HepG2 (cell line): ENCODE data around the gene ARHGEF7. TPM values are rescaled to one million over a fixed set of nuclear protein-coding genes. Genes with fewer than 3 reads are reported as not detected.

Source experiments
- ATAC-seq: fragments of 200-7000 bp; cut with Tn5 transposase; 3 replicates; pipeline ENCODE4 v1.9.1; 2020; ENCODE audit warnings: mild to moderate bottlenecking, moderate library complexity
- BruUV-seq: library from RNA; stranded (reverse); fragments of 400-500 nt; replicated peaks from 2 replicates; lab custom pipeline; 2021; lab: Mats Ljungman, UMichigan
- CTCF ChIA-PET: fragments of 300-600 bp; formaldehyde crosslinking; extraction: SDS; loops from one replicate; lab custom pipeline; 2021; ENCODE audit warnings: low total read pairs, inconsistent platforms, low intra/inter-chr PET ratio; lab: Yijun Ruan, JAX
- POLR2A ChIA-PET: fragments of 350-600 bp; sonication (Branson Sonifier 250); formaldehyde crosslinking; loops from one replicate; lab custom pipeline; 2020; ENCODE audit warnings: antibody characterized with exemption, inconsistent platforms; lab: Yijun Ruan, JAX
- DNase-seq: peaks from one replicate; pipeline ENCODE4 v3.0.0-alpha.2; 2015; ENCODE audit warnings: low spot score
- FAIRE-seq: peaks from 3 replicates; lab custom pipeline; 2011; peaks lifted over from hg19 to GRCh38; lab: Jason Lieb, UNC
- H2AFZ ChIP-seq: one replicate; pipeline ENCODE4 v1.6.1; 2011; ENCODE audit warnings: low read length, inconsistent platforms
- H3K27ac ChIP-seq: fragments of 300-600 bp; 3 replicates; pipeline ENCODE4 v1.8.0; 2011; ENCODE audit warnings: mixed run types, mild to moderate bottlenecking, mixed read lengths, low read length, inconsistent platforms; ENCODE audit not compliant: insufficient read depth; ENCODE audit errors: extremely low read length
- H3K27me3 ChIP-seq, 2 experiments: fragments of 200-600 bp in 1 of 2; 2 replicates in 1 of 2; 3 replicates in 1 of 2; pipeline versions ENCODE4 v1.6.0 to v1.8.0; 2011; ENCODE audit warnings: low read length in 2 of 2, mild to moderate bottlenecking in 2 of 2, moderate library complexity in 2 of 2, inconsistent platforms in 1 of 2; ENCODE audit not compliant: insufficient read depth in 2 of 2, control insufficient read depth in 1 of 2
- H3K36me3 ChIP-seq, 2 experiments: fragments of 200-600 bp in 1 of 2; replicated peaks in 1 of 2; 2 replicates in 1 of 2; 3 replicates in 1 of 2; pipeline versions ENCODE4 v1.5.1 to v1.8.0; 2011; ENCODE audit warnings: low read length in 2 of 2, inconsistent platforms in 1 of 2; ENCODE audit not compliant: insufficient read depth in 2 of 2, control insufficient read depth in 1 of 2
- H3K4me1 ChIP-seq: 2 replicates; pipeline ENCODE4 v1.5.1; 2012; ENCODE audit warnings: low read length, inconsistent platforms; ENCODE audit not compliant: insufficient read depth
- H3K4me2 ChIP-seq: 2 replicates; pipeline ENCODE4 v1.6.0; 2011; ENCODE audit warnings: low read depth, low read length, inconsistent platforms
- H3K4me3 ChIP-seq, 3 experiments: fragments of 200-600 bp in 1 of 3; sonication (generic), shearing (Covaris generic) in 1 of 3; replicated peaks in 1 of 3; 2 replicates each; pipeline ENCODE4 v1.5.1; 2011 to 2016; ENCODE audit warnings: low read length in 3 of 3, inconsistent platforms in 2 of 3, low read depth in 2 of 3, mild to moderate bottlenecking in 2 of 3, control low read depth in 1 of 3, mixed read lengths in 1 of 3; ENCODE audit not compliant: insufficient read depth in 1 of 3
- H3K79me2 ChIP-seq: one replicate; pipeline ENCODE4 v1.6.1; 2011; ENCODE audit warnings: low read length, inconsistent platforms; ENCODE audit not compliant: insufficient read depth
- H3K9ac ChIP-seq: 2 replicates; pipeline ENCODE4 v1.6.0; 2011; ENCODE audit warnings: mild to moderate bottlenecking, low read depth, low read length, inconsistent platforms; ENCODE audit not compliant: insufficient read depth
- H3K9me3 ChIP-seq: 2 replicates; pipeline ENCODE4 v1.5.1; 2012; ENCODE audit warnings: mild to moderate bottlenecking, low read length
- H4K20me1 ChIP-seq: 2 replicates; pipeline ENCODE4 v1.6.0; 2011; ENCODE audit warnings: inconsistent platforms, mild to moderate bottlenecking, low read length, moderate library complexity; ENCODE audit not compliant: insufficient read depth
- FIP1L1 ChIP-seq: fragments of 200-400 bp; formaldehyde crosslinking; IDR thresholded peaks from 2 replicates; pipeline ENCODE4 v1.6.1; 2018; ENCODE audit warnings: low read depth, mild to moderate bottlenecking, low read length, moderate library complexity, borderline replicate concordance; ENCODE audit not compliant: insufficient read depth
- IRX3 ChIP-seq: sonication (generic); formaldehyde crosslinking; IDR thresholded peaks from 2 replicates; pipeline ENCODE4 v1.8.1; 2023; ENCODE audit warnings: mild to moderate bottlenecking, low read depth, missing genetic modification reagents, borderline replicate concordance
- MED8 ChIP-seq: sonication (generic); formaldehyde crosslinking; IDR thresholded peaks from 2 replicates; pipeline ENCODE4 v1.8.1; 2023; ENCODE audit warnings: mild to moderate bottlenecking, missing genetic modification reagents; ENCODE audit not compliant: insufficient replicate concordance
- NFIC ChIP-seq: IDR thresholded peaks from 2 replicates; pipeline ENCODE4 v1.6.1; 2012; ENCODE audit warnings: mild to moderate bottlenecking, low read length, inconsistent platforms
- PAWR ChIP-seq: sonication (generic); formaldehyde crosslinking; IDR thresholded peaks from 2 replicates; pipeline ENCODE4 v1.4.0; 2020; ENCODE audit warnings: missing genetic modification reagents, mild to moderate bottlenecking, borderline replicate concordance
- RBM39 ChIP-seq: fragments of 200-400 bp; formaldehyde crosslinking; IDR thresholded peaks from one replicate; pipeline ENCODE4 v1.6.1; 2018; ENCODE audit warnings: antibody characterized with exemption, mild to moderate bottlenecking, low read depth, low read length; ENCODE audit not compliant: poor library complexity, severe bottlenecking
- SP2 ChIP-seq: sonication (generic); formaldehyde crosslinking; IDR thresholded peaks from 2 replicates; pipeline ENCODE4 v1.5.1; 2020; ENCODE audit warnings: mild to moderate bottlenecking, missing genetic modification reagents
- ZNF33A ChIP-seq: sonication (generic); formaldehyde crosslinking; IDR thresholded peaks from 2 replicates; pipeline ENCODE4 v1.5.1; 2020; ENCODE audit warnings: missing genetic modification reagents, mild to moderate bottlenecking, moderate library complexity, borderline replicate concordance
- ZNF766 ChIP-seq: sonication (generic); formaldehyde crosslinking; IDR thresholded peaks from 2 replicates; pipeline ENCODE4 v1.5.0; 2020; ENCODE audit warnings: missing genetic modification reagents, borderline replicate concordance
- ZNF788 ChIP-seq: sonication (generic); formaldehyde crosslinking; IDR thresholded peaks from 2 replicates; pipeline ENCODE4 v1.5.0; 2020; ENCODE audit warnings: mild to moderate bottlenecking, missing genetic modification reagents, borderline replicate concordance
- WGBS: methylation state at CpG from one replicate; pipeline ENCODE4 v1.1.6; 2017; ENCODE audit warnings: low lambda C conversion rate; 5-methylcytosine and 5-hydroxymethylcytosine counted together
- in situ Hi-C: cut with HindIII; loops from 2 replicates; pipeline ENCODE4 v1.10.0; 2017; ENCODE audit warnings: low pct_unique_long_range_greater_than_20kb; ENCODE audit not compliant: extremely low pct_ligation_motif_present
- intact Hi-C: fragments of 100-400 bp; cut with micrococcal nuclease; formaldehyde crosslinking; loops from one replicate; pipeline ENCODE4 v1.10.0; 2022; ENCODE audit not compliant: unreplicated experiment
- polyA plus RNA-seq, 8 experiments: library from polyadenylated mRNA; depleted of rRNA in 3 of 8; stranded (reverse) in 7 of 8; unstranded in 1 of 8; fragments of >200 nt; fragmentation: Illumina TruSeq in 4 of 8; extraction: Trizol in 4 of 8; gene quantifications; 2 replicates each; pipeline versions ENCODE4 v1.2.1 to v1.2.3, GENCODE V29; 2011 to 2016; ENCODE audit warnings: low read depth in 4 of 8, missing spikeins in 1 of 8, mixed read lengths in 1 of 8; ENCODE audit not compliant: insufficient read depth in 1 of 8
- total RNA-seq, 5 experiments: library from RNA; depleted of rRNA; stranded (reverse); fragments of >200 nt; fragmentation: Illumina TruSeq; extraction: Trizol; gene quantifications; 2 replicates each; pipeline ENCODE4 v1.2.3, GENCODE V29; 2016; ENCODE audit warnings: low read depth in 1 of 5

Gene ARHGEF7
- total and polyA plus RNA-seq, 2 of the 13 experiments (the other 11 are each of a cell fraction or from before 2014, with no cell fraction given) = 15.7 to 22.3 TPM

DNA sequence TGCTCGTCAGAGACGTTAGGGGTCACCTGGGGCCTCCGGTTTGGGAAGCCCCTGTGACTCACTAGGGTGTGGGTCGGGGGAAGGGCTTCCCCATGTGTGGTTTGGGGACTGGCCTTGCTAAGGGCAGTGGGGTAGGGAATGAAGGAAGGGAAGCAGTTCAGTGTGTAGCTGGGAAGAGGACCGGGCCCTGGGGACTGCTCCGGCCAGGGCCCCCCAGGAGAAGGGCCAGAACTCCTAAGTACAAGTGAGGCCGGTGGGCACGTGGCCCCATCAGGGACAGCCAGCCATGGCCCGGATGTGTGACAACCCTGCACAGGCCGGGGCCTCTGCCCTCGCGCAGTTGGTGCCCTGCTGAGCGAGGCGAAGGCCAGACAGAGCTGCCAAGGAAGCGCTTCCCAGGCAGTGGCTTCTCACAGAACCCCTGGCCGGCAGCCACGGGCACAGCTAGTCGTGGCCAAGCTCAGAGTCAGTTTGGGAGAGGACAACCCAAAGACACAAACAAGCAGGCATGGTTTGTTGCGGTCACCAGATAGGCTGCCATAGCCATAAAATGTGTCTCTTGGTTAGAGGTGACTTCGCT lies 231.1 kb downstream of the ARHGEF7 start:
- Histone ChIP-seq H3K4me2 (no peak overlapping the region), H3K27me3 (no peaks in the 10 kb centered on the region; a peak in 1 of 5 replicates), H4K20me1 (no peaks in the 10 kb centered on the region), H2AFZ (no peak overlapping the region), H3K9ac (no peak overlapping the region), H3K36me3 (no peaks in the 10 kb centered on the region), H3K79me2 (no peaks in the 10 kb centered on the region), H3K27ac (no peak overlapping the region), H3K9me3 (no peaks in the 10 kb centered on the region), H3K4me3 (no peak overlapping the region), H3K4me1 (no peaks in the 10 kb centered on the region)
- no peak for DNase-seq
- TF ChIP-seq ZNF33A (CRISPR knock-in tag) (no peak), NFIC (no peak), PAWR (CRISPR knock-in tag) (no peak), ZNF766 (CRISPR knock-in tag) (no peak), RBM39 (no peak), SP2 (CRISPR knock-in tag) (no peak), MED8 (CRISPR knock-in tag) (no peak), IRX3 (no peak), ZNF788 (CRISPR knock-in tag) (no peak)
- ChIA-PET POLR2A (no interaction called here), CTCF (no interaction called here)
- WGBS = 34% methylated on average over 10 of the region's 20 CpGs
- no peak for FAIRE-seq
- in situ Hi-C loops (no loop called here), intact Hi-C loops (no loop called here)
- no TSS peak for BruUV-seq
- no peak for ATAC-seq

DNA sequence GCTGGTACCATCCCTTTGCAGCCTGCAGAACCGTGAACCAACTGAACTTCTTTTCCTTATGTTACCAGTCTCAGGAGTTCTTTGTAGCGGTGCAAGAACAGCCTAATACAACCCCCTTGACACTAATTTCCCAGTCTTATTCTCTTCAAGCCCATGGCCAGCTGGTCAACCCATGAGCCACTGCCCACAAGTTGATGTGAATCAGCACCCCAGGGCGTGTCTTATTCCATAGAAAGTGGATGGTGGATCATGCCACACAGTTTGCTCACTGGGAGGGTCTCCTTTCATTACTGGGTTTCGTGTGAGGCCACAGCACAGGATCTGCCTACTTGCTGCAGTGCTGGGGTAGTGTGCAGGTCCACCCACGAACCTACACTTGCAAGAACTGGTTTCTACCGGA lies 232.3 kb downstream of the ARHGEF7 start:
- FAIRE-seq (no peak), DNase-seq (no peak), ATAC-seq (no peak)
- intact Hi-C loops = no loop called here
- no peak overlapping the region for H2AFZ ChIP-seq
- no peak overlapping the region for H3K4me3 ChIP-seq
- H3K4me1 ChIP-seq = no peaks in the 10 kb centered on the region
- no peak overlapping the region for H3K4me2 ChIP-seq
- H3K36me3 ChIP-seq = no peaks in the 10 kb centered on the region
- H3K9me3 ChIP-seq = no peaks in the 10 kb centered on the region
- POLR2A ChIA-PET = no interaction called here
- in situ Hi-C loops = no loop called here
- H3K9ac ChIP-seq = no peak overlapping the region
- no peak for TF ChIP-seq FIP1L1
- no peaks in the 10 kb centered on the region for H4K20me1 ChIP-seq
- H3K27ac ChIP-seq = no peak overlapping the region
- no peaks in the 10 kb centered on the region for H3K27me3 ChIP-seq
- CTCF ChIA-PET = no interaction called here
- no peaks in the 10 kb centered on the region for H3K79me2 ChIP-seq
- no TSS peak for BruUV-seq
- 5% methylated on average over 5 of the region's 6 CpGs for WGBS
